ENCODE data around the gene TFB2M.

Gene TFB2M

GRCh38 chr1:246580497-246581370 is 14.7 kb upstream of the TFB2M start:
- H3K27me3 ChIP-seq, result no peaks in the 10 kb centered on the region
- peaks cover 2 to 35% of the 10 kb centered on the region in 2 experiments for H3K4me1 ChIP-seq (ENCODE audit: control insufficient read depth in 1 of 2, insufficient read depth in 1 of 2, low read depth in 1 of 2, low read length in 1 of 2)
- no peak for TF ChIP-seq CTCF (IDR thresholded peaks at IDR 0.05)
- no peak overlapping the region for H3K4me3 ChIP-seq (ENCODE audit: low read depth in 1 of 2, low read length in 1 of 2)
- peaks cover 7% of the 10 kb centered on the region for H3K36me3 ChIP-seq
- H3K27ac ChIP-seq, result no peak overlapping the region
- no peaks in the 10 kb centered on the region for H3K9me3 ChIP-seq

GRCh38 chr1:246579818-246580217 is 13.8 kb upstream of the TFB2M start:
- Histone ChIP-seq H3K27me3 (no peaks in the 10 kb centered on the region), H3K9me3 (no peaks in the 10 kb centered on the region), H3K27ac (no peak overlapping the region), H3K4me1 (ENCODE audit: control insufficient read depth in 1 of 2, insufficient read depth in 1 of 2, low read depth in 1 of 2, low read length in 1 of 2) (peaks cover 2 to 35% of the 10 kb centered on the region in 2 experiments), H3K4me3 (ENCODE audit: low read depth in 1 of 2, low read length in 1 of 2) (no peak overlapping the region), H3K36me3 (peaks cover 1% of the 10 kb centered on the region)
- no peak for TF ChIP-seq CTCF (IDR thresholded peaks at IDR 0.05)

- no peak for TF ChIP-seq CTCF (IDR thresholded peaks at IDR 0.05)
- Histone ChIP-seq H3K36me3 (no peaks in the 10 kb centered on the region), H3K27me3 (no peaks in the 10 kb centered on the region), H3K4me1 (ENCODE audit: control insufficient read depth in 1 of 2, insufficient read depth in 1 of 2, low read depth in 1 of 2, low read length in 1 of 2) (peaks cover 14 to 49% of the 10 kb centered on the region in 2 experiments), H3K4me3 (ENCODE audit: low read depth in 1 of 2, low read length in 1 of 2) (no peak overlapping the region), H3K9me3 (no peaks in the 10 kb centered on the region), H3K27ac (no peak overlapping the region)
Measured at GRCh38 chr1:246577720-246578106, 11.7 kb upstream of the TFB2M start.

GRCh38 chr1:246577082-246577719 is 11.1 kb upstream of the TFB2M start:
- no peak for TF ChIP-seq CTCF (IDR thresholded peaks at IDR 0.05)
- Histone ChIP-seq H3K27ac (no peak overlapping the region), H3K4me1 (ENCODE audit: control insufficient read depth in 1 of 2, insufficient read depth in 1 of 2, low read depth in 1 of 2, low read length in 1 of 2) (peaks cover 19 to 49% of the 10 kb centered on the region in 2 experiments), H3K4me3 (ENCODE audit: low read depth in 1 of 2, low read length in 1 of 2) (no peak overlapping the region), H3K36me3 (no peaks in the 10 kb centered on the region), H3K27me3 (no peaks in the 10 kb centered on the region), H3K9me3 (no peaks in the 10 kb centered on the region)

- no peak for TF ChIP-seq CTCF (IDR thresholded peaks at IDR 0.05)
- no peaks in the 10 kb centered on the region for H3K9me3 ChIP-seq
- no peaks in the 10 kb centered on the region for H3K36me3 ChIP-seq
- peaks cover 23 to 53% of the 10 kb centered on the region in 2 experiments for H3K4me1 ChIP-seq (ENCODE audit: control insufficient read depth in 1 of 2, insufficient read depth in 1 of 2, low read depth in 1 of 2, low read length in 1 of 2)
- no peaks in the 10 kb centered on the region for H3K27me3 ChIP-seq
- no peak overlapping the region for H3K4me3 ChIP-seq (ENCODE audit: low read depth in 1 of 2, low read length in 1 of 2)
- no peak overlapping the region for H3K27ac ChIP-seq
Measured at GRCh38 chr1:246576709-246577032, 10.6 kb upstream of the TFB2M start.

Data from neutrophil (primary cell).